Astrocyte of the hippocampus (primary cell): ENCODE data around the gene BET1L.
"Not testable (repeated sequence)": the region's sequence is repeated elsewhere in the genome, so short reads cannot be mapped to it uniquely, and the experiment has no call there.

Experiments used
- DNase-seq: peaks from one replicate; pipeline ENCODE4 v3.0.0; 2011; ENCODE audit warnings: low read depth, low spot score

BET1L gene, protein sequence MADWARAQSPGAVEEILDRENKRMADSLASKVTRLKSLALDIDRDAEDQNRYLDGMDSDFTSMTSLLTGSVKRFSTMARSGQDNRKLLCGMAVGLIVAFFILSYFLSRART

DNA sequence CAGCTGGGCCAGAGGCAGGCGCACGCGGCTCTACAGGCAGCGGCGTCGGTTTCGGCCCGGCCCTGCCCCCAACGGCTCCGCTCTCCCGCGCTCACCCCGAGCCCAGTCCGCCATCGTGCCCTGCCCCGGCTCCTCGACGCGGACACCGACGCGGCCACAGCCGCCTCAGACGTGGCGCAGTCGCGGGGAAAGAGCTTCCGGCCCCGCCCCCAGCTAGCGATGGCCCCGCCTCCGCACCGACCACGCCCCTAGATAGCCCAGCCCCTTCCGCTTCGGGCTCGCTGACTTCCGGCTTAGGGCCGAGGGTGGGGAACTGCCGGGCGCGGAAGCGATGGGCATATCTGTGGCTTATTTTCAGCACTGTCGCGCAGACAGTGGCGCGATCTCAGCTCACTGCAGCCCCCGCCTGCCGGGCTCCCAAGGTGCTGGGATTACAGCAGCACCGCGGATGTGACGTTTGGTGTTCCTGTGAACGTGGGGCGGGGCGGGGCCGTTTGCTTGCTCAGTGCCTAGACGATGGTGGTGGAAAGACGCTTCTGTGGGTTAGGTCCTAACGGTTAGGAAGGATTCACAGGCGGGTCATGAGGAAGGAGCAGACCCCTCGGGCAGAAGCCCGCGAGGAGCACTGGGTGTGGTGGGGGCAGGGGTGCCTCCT is at the start of gene BET1L, which contains the start of gene RIC8A:
TSS of gene BET1L (minus strand) at position 192 of the 655 bp plus-strand sequence. CDS start at position 114, 78 bp downstream.
TSS of gene RIC8A (plus strand) at position 501 of the 655 bp plus-strand sequence. CDS start 1,147 bp downstream, outside the sequence.
- peak; percentile 99 for DNase-seq

DNA sequence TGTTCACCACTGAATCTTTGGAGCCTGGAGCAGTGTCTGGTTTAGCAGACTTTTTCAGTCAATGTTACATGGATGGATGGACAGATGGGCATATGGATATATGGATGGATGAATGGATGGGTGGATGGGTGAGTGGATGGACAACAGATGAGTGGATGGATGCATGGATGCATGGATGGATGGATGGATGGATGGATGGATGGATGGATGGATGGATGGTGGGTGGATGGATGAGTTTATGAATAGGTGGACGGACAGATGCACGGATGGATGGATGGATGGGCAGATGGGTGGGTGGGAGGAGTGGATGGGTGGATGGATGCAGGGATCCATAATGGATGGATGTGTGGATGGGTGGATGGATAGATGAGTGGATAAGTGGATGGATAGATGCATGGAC is 48.6 kb upstream of the BET1L start:
- DNase-seq, result no peak

DNA sequence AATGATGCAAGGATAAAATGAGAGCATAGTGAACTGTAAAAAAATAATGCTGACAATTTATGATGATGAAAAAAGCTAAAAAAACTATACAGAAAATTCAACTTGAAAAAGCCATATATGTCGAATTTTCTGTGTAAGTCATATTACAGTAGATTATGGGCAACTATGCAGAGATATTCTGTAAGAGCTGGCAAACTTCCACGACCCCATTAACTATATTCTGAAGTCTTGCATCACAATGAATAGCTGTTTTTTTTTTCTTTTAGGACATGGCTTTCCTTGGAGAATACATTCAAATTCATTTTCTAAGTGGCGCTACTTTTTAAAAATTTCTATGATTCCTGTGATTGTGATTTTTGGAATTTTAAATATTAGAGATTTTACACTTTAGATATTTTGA is 48.0 kb upstream of the BET1L start:
- DNase-seq, result no peak

DNA sequence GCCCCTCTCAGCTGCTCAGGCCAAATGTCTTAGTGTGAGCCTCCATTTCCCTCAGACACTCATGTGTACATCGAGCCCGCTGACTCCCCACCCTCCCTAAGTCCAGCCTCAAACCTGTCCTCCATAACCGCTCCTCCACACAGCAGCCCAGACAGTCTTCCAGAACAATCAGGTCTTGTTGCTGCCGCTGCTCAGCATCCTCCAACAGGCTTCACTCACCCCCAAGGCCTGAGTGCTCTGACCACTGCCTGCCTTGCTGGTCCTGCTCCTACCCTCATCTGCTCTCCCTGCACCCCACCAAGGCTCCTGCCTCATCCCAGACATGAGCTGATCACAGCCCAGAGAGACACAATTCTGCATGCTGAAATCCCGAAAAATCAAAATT is 46.7 kb upstream of the BET1L start:
- DNase-seq, result no peak

DNA sequence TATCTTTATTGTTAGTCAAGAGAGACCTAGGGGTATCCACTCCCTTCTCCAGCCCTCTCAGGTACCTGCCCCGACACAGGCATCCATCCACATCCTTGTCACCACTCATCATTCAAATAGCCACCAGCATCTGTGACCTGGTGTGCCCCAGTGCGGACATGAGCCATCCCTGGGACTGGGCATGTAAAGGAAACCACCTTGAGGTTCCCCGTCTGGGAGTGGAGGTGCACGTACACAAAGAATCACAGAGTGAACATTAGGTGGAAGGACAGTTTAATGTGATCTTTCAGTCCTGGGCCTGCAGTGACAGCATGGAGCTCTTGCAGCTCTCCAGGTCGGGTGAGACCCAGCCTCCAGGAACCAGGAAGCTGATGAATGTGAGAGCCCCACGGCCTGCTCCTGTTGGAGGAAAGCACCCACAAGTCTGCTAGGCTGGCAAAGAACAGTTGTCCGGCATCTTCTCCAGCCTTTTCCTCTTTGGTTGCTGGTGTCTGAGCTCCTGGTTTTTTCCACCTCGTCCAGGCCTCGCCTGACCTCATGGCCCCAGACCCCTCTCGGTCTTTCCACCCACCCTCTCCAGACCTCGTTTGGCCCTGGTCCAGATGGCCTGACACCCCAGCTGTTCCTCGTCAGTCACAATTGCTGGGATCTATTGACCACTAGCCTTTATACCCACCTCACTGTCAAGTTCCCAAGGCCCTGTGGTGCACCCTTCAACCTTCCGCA is 46.1 kb upstream of the BET1L start:
- no peak for DNase-seq

DNA sequence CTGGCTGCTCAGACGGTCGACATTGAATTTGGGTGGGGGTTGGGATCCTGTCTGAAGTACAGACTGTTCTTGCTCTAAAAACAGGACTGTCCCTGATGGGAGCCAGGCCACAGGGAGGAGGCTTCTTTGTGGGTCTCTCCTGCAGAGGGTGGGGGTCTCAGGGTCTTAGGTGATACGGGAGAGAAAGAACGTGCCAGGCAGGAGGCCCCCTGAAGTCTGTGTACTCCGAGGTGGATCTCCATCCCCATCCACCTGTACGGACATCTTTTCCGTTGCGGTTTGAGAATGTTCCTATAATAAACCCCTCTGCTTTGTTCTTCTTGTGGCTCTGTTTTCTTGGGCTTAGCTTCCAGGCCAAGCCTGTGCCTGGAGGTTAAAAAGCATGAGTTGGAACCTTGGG is 45.5 kb upstream of the BET1L start:
- no peak for DNase-seq

DNA sequence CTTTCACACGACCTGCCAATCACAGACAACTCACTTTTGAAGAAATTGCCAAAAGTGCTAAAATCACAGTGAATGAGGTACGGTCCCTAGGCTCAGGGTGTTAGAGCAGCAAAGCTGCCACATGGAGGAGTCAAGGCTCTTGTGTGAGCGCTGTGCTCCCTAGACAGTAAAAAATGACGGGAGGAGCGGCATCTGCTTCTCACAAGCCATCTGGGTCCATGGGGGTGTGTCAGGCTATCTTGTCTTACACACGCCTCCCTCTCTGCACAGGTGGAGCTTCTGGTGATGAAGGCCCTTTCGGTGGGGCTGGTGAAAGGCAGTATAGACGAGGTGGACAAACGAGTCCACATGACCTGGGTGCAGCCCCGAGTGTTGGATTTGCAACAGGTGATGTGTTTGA is 44.4 kb upstream of the BET1L start:
- DNase-seq, result no peak

DNA sequence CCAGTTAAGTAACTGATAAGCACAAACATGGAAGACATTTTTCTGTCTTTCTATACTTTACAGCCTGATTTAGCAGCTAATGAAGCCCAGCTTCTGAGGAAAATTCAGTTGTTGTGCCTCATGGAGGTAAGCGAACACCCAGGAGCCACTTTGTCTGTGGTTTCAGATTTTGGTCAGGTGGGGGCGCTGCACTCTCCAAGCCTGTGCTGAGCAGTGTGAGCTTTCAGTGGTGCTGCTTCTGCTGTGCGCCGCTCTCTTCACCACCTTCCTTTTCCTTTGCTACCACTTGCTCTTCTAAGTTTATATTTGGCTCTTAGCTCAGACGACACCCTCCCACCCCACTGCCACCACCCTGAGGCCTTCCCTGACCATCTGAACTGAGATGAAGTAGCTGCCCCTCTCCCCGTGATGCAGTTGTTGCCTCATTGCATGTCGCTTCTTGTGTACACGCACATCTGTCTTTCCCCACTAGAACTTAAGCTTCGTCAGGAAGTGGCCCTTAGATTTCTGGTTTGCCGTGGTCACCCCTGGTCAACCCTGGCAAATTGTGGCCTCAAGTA is 43.6 kb upstream of the BET1L start:
- peak; percentile 75 for DNase-seq

DNA sequence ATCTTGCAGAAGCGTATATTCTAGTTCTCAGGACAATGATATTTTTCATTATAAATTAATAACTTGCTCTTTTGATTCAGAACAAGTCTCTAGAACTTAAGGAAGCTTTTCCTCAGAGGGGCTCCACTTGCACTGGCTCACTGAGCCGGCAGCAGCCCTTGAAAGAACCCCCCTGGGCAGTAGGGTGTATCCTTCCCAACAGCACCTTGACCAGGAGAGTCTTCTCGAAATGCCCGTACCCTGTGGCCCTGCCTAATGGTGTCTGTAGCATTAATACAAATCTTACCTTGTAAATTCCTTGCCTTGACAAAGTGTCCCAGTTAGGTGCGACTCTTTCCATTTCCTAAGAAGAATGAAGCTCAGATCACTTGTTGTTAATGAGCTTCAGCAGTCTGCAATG is 43.1 kb upstream of the BET1L start:
- DNase-seq, result no peak

DNA sequence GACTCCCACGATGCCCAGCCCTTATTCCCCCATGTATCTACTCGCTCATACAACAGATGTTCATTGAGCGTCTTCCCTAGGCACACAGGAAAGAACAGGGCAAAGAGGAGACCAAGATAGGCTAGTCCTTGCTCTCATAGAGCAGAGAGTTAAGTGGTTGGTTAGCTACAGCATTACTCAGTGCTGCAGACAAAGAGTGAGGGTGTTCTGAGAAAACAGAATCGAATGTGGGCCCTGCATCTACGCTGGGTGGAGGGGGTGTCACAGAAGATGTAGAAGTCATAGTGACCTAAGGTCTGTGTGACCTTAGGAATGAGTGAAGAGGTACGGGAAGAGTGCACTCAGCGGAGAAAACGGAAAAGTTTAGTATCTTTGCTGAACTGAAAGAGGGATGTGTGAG is 41.9 kb upstream of the BET1L start:
- no peak for DNase-seq

DNA sequence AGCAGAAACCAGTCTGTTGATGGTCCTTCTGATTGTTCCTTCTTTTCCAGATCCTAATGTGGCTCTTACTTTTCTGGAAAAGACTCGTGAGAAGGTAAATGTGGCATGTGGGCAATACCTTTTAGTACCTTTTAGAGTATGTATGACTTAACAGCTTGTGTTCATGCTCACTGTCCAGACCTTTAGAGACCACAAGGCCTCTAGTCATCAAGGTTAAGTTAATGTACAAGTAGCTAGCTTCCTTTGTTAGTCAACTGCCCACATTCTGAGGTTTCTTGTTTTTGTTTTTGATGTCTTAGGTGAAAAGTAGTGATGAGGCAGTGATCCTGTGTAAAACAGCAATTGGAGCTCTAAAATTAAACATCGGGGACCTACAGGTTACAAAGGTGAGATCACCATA is 37.2 kb upstream of the BET1L start:
- DNase-seq, result no peak

DNA sequence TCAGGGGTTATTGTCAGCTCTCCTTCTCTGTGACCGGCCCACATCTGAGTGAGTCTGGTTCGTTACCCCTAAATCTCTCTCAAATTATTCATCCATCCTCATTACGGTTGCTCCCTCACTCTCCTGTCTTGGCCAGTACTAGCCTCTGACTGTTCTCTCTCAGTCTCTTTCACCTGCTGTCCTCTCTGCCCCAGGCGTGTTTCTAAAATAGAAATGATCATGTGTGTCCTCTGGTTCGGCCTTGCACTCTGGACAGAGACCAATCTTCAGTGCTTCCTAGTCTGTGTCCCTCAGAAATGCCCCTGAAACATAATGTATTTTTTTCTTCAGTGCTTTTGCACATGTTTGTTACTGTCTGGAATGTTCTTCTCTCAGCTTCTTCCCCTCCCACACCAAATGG is 34.4 kb upstream of the BET1L start:
- DNase-seq, result no peak

DNA sequence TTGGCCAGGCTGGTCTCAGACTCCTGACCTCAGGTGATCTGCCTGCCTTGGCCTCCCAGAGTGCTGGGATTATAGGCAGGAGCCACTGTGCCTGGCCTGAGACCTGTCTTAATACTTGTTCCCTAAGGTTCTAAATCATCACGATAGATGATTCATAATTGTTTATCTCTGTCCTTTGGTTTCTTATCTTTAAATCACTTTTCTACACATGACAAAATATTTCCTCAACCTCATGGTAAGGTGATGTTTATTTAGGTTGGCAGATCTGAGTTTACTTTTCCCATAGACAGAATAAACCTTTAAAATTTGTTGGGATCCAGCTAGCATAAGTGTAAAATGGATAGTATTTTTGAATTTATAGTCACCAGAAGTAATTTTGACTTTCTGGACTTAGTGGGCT is 33.1 kb upstream of the BET1L start:
- no peak for DNase-seq

DNA sequence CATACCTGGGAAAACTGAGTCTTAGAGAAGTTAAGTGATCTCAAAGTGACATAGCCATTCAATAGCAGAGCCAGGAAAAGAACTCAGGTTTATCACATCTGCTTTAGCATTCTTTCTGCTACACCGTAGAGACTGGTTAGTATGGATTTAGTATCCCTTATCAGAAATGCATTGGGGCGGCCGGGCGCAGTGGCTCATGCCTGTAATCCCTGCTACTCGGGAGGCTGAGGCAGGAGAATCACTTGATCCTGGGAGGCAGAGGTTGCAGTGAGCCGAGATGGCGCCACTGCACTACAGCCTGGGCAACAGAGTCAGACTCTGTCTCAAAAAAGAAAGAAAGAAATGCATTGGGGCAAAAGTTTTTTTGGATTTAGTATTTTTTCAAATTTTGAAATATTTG is 31.1 kb upstream of the BET1L start:
- DNase-seq, result not testable (repeated sequence)

DNA sequence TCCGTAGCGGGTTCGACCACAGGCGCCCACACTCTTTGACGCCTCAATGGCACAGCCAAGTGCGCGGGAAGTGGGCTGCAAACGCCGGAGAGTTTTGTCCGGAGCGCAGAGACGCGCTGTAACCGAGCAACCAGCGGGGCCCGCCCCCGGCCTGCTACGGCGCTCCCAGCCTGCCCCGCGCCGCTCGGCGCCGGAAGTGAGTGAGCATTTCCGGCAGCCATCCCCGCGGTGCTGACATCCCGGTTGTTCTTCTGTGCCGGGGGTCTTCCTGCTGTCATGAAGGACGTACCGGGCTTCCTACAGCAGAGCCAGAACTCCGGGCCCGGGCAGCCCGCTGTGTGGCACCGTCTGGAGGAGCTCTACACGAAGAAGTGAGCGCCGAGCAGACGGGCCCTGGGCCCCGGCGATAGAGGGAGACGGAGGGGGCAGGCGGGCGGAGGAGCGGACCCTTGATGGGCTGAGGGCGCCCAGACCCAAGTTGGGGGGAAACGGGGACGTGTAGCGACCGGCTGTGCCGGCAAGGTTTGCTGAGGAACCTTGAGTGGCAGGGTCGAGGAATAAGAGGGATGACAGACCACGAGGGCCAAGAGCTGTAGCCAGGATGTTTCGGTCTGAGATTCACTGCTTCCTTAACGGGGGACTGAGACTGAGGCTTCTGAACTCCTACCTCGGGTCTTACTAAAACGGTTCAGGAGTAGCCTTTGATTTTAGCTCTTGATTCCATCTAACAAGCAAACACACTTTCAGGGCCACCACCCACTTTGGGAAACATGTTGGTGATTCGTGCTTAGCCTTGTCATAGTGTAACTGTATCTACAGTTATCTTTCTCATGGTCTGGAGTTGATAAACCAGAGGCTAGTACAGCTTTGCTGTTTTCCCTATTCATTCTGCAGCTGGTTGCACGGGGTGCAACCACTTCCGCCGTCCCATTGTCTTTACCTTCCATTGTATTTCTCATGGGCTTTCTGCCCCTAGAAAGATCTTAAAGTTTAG is 29.9 kb upstream of the BET1L start, which contains the start of gene PSMD13:
TSS of gene PSMD13 (plus strand) at position 203 of the 994 bp plus-strand sequence. CDS start at position 277, 74 bp downstream.
- peak; percentile 93 for DNase-seq

DNA sequence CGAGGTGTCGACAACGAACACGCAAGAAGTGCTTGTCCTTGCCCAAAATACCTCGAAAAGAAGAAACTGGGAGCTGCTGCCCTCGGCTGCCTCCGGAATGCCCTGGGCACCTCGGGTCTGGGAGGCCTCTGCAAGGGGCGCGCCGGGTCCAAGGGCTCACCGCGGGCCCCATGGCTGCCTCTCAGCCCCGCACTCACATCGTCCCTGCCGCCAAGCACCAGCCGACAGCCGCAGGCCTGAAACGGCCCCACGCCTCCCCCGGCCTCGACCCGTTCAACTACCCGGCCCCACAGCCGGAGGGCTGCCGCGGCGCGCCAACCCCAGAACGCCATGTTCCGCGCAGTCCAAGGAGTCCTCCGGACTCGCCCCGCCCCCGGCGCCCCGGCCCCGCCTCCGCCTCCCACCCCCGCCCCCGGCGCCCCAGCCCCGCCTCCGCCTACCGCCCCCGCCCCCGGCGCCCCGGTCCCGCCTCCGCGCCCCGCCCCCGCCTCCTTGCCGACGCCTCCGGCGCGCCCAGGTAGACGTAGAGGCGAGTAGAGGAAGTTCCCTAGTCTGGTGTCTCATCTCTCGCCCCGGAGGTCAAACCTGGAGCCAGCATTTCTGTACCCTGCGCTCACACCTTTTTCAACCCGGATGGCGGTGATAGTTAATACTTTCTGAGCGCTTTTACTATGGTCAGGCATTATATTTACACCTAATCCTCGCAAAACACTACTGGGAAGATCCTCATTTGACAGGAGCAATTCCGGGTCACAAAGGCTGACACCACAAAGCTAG is 29.0 kb upstream of the BET1L start, which contains the start of gene SIRT3:
TSS of gene SIRT3 (minus strand) at position 346 of the 777 bp plus-strand sequence. CDS start at position 332, 14 bp downstream.
- peak; percentile 90 for DNase-seq

DNA sequence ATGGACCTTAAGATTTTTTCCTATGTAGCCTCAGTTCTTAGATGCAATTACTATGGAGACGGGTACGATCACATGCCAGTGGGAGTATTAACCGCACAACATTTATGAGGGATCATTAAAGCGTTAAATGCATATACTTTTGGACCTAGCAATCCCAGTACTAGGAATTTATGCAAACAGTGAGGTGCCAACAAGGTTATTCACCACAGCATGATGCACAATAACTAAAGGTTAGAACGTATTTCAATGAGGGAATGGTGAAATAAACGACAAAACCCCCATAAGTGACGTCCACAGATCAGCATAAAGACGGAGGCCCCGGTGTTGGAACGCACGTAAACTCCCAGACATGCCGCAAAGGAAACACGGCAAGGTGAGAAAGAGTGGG is 28.4 kb upstream of the BET1L start:
- no peak for DNase-seq

DNA sequence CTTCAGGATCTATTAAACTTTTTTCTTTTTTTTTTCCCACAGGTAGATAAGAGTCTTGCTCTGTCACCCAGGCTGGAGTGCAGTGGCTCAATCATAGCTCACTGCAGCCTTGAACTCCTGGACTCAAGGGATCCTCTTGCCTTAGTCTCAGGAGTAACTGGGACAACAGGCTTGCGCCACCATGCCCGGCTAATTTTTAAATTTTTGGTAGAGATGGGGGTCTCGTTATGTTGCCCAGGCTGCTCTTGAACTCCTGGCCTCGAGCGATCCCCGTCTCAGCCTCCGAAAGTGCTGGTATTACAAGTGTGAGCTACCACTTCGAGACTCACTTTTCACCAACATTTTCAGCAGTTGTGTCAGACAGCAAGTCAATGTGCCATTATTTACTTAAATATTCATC is 28.0 kb upstream of the BET1L start:
- no peak for DNase-seq

DNA sequence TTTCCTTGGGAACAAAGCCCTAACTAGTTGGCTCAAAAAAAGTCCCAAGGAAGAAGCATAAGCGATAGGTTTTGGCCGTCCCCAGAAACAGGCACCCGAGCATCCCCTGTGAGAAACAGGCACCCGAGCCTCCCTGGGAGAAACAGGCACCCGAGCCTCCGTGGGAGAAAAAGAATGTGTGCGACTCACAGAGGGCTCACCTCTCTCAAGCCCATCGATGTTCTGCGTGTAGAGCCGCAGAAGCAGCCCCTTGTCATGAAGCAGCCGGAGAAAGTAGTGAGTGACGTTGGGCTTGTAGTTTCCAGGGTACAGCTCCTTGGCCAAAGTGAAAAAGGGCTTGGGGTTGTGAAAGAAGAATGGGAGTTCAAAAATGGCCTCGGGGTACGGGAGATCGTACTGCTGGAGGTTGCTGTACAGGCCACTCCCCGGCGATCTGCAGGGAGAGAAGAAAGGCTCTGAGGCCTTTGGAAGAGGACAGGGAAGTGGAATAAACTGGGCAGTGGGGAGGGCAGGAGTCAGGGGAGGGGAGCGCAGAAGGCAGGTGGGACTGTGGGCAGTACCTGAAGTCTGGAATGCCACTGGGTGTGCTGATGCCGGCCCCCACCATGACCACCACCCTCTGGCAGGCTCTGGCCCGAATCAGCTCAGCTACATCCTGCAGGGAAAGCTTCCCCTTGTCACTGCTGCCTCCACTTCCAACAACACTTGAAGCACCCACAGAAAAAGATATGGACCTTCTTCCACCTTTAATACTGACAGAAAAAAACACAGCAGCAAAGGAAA is 25.8 kb upstream of the BET1L start:
- DNase-seq, result no peak

DNA sequence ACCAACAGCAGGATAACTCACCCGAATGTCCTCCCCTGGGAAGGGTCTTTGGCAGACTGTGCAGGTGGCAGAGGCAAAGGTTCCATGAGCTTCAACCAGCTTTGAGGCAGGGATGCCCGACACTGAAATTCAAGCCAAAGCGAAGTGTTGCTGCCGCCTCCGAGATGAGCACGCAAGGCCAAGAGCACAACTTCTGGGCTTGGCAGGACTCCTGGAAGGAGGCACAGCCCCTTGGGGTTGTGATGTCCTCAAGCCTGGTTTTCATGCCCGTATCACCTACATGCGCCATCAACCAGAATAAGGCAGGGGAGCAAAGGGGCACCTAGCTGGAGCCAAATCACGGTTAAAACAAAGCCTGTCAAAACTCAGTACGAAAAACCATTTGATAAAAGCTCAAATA is 23.2 kb upstream of the BET1L start:
- no peak for DNase-seq
